Lower leg skin (tissue), 4 donors: ENCODE results near the gene TMEM9B. TPM values are rescaled to one million over a fixed set of nuclear protein-coding genes. Genes with fewer than 3 reads are reported as not detected.

Experiments
- DNase-seq, 2 donors: peaks; one replicate each; pipeline ENCODE4 v3.0.0-alpha.2; 2019; ENCODE audit warnings: low spot score in 2 of 2
- H3K4me3 ChIP-seq: fragments of 200-600 bp; sonication (generic); 2 replicates; pipeline ENCODE4 v1.5.1; 2017; ENCODE audit warnings: mild to moderate bottlenecking, low read depth; ENCODE audit not compliant: poor library complexity, severe bottlenecking
- POLR2A ChIP-seq, 2 donors: fragments of 450-650 bp; IDR thresholded peaks; one replicate each; pipeline ENCODE4 v1.6.1; 2016 to 2017; ENCODE audit warnings: antibody characterized with exemption in 2 of 2, mild to moderate bottlenecking in 1 of 2, moderate library complexity in 1 of 2
- WGBS, 2 donors: methylation state at CpG; one replicate each; pipeline ENCODE4 v1.1.5; 2018; 5-methylcytosine and 5-hydroxymethylcytosine counted together
- intact Hi-C: fragments of 100-400 bp; cut with DNase I; formaldehyde crosslinking; loops from one replicate; pipeline ENCODE4 v1.15.0; 2023; ENCODE audit warnings: low total_unique reads
- total RNA-seq, 4 donors: library from RNA; depleted of rRNA; stranded (reverse); fragments of >200 nt; gene quantifications; one replicate each; pipeline ENCODE4 v1.1.0, GENCODE V29; 2016
- TF ChIP-seq, protein P1 (sequence below), 3 donors: fragments of 450-650 bp; IDR thresholded peaks; one replicate each; pipeline ENCODE4 v1.5.1; 2016; ENCODE audit warnings: antibody characterized with exemption in 3 of 3, mild to moderate bottlenecking in 3 of 3, moderate library complexity in 2 of 3

TMEM9B gene
- total RNA-seq, 4 donors from 2014 or later: 40.4 to 54.7 (median 48.0) TPM

DNA sequence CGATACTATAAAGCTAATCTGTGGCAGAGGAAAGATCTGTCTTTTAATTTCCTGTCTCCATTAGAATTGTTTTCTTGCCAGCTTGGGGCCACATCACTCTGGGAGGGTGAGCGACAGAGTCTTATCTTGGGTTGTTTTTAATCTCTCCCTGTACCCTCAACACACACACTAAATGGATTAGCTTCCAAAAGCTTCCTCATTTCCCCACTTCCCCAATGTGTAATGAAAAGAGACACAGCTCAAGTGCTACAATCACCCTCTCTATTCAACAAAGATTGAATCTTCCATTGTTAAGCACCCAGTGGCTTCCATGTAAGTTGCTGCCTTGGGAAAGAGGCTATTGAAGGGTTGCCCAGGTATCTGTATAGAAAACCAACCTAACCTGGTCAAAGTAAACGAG is 15.4 kb downstream of the TMEM9B start:
- H3K4me3 ChIP-seq: no peak overlapping the region

DNA sequence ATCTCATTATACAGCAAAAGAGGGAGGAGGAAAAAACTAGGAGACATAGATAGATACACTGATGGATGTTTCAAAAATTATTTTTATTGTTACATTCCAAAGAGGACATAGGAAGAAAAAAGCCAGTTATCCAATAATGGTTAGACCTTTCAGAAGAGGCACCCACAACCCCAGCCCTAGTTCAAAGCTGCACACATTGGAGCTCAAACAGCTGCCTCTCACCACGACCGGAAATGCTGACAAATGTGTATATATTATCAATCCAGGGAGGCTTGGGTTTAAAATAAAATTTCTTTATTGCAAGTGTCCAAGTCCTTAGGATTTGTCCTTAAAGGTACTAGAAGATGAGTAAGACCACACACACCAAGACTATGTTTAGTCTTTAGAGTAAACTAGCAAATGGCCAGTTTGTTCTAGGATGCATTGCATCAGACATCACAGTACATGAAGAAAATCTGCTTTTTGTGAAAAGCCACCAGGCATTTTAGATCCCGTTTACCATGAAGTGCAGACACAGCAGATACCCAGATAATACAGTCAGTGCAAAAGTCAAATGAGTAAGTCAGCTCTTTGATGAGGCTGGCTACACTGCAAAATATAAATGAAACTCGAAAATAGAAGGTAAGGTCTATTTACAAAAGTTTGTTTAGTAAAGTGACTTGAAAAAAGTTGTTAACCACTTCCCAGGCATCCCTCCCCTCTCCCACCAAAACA is 16.9 kb downstream of the TMEM9B start:
- WGBS, 2 donors: 81 to 89% methylated on average over 4 of the region's 4 CpGs
- no peak overlapping the region for H3K4me3 ChIP-seq
- intact Hi-C loops: no loop called here
- TF ChIP-seq, protein P1, sequence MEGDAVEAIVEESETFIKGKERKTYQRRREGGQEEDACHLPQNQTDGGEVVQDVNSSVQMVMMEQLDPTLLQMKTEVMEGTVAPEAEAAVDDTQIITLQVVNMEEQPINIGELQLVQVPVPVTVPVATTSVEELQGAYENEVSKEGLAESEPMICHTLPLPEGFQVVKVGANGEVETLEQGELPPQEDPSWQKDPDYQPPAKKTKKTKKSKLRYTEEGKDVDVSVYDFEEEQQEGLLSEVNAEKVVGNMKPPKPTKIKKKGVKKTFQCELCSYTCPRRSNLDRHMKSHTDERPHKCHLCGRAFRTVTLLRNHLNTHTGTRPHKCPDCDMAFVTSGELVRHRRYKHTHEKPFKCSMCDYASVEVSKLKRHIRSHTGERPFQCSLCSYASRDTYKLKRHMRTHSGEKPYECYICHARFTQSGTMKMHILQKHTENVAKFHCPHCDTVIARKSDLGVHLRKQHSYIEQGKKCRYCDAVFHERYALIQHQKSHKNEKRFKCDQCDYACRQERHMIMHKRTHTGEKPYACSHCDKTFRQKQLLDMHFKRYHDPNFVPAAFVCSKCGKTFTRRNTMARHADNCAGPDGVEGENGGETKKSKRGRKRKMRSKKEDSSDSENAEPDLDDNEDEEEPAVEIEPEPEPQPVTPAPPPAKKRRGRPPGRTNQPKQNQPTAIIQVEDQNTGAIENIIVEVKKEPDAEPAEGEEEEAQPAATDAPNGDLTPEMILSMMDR (IDR thresholded peaks at IDR 0.05): no peak
- TF ChIP-seq POLR2A (IDR thresholded peaks at IDR 0.05): no peak
- DNase-seq: no peak

More for the DNA sequence above, 15.4 kb downstream of the TMEM9B start:
- no peak for DNase-seq
- 81 to 90% methylated on average over 3 of the region's 3 CpGs for WGBS, 2 donors
- TF ChIP-seq, protein P1 (IDR thresholded peaks at IDR 0.05): no peak
- TF ChIP-seq POLR2A (IDR thresholded peaks at IDR 0.05): no peak
- intact Hi-C loops: no loop called here

DNA sequence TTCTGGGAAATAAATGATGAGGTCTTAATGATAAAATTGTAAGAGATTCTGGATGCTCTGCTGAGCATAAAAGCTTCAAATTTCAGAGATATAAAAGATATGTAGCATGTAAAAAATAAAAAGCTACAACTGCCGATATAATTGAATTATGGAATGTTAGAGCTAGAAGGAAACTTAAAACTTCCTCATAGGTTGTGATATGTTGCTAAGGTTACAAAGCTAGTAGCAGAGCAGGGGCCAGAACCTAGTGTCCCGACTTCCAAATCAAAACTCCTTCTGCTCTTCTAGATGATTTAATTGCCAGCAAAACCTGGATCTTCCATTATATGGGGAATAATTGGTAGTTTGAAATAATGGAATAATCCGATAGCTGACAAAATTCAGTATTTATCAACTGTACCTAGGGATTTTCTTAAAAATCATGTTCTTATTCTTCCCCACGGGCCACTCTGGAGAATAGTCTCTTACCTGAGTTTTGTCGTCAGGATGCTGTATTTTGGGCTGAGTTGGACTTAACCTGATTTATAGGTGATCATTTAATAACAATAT is 21.6 kb downstream of the TMEM9B start, which contains the start of gene ASCL3:
ASCL3 (minus strand) TSS at position 499 of the 549 bp plus-strand sequence. CDS start 4,855 bp downstream, outside the sequence.
- no peak within 1 kb of the TSS for H3K4me3 ChIP-seq
- DNase-seq: no peak
- TF ChIP-seq, protein P1 (IDR thresholded peaks at IDR 0.05): no peak
- TF ChIP-seq POLR2A (IDR thresholded peaks at IDR 0.05): no peak
- 71 to 72% methylated on average over 5 of the region's 5 CpGs for WGBS, 2 donors
- intact Hi-C loops: no loop called here

DNA sequence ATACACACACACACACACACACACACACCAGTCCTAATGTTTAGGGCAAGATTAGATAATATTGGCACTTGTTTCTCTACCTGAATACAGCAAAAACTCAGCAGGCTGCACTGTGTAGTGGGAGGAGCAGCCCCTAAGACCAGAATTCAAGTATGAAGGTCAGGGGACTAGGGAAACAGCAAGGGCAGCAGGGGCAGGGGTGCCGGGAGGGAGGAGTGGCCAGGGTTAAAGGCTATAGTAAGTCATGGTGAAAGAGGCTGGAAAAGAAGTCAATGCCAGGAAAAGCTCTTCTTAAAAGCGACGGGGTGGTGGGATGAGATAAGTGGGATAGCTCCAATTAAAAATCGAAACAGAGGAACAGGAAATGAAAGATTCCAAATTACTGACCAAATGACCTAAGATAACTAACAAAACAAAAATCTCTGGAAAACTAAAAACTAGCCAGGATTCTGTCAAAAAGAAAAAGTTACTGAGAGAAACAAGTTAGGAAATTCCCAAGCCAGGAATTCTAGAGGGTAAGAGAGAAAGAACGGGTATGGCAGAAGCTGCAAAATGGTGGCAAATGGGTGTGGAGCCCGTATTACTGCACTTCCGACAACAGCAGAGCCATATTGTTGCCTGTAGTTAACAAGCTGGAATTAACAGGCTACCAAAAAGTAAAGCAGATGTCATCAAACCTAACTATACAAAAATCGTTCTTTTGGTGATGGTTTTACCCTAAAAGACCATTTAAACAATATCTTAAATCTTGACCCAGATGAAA is 22.7 kb downstream of the TMEM9B start:
- 70 to 72% methylated on average over 8 of the region's 8 CpGs for whole genome bisulfite sequencing, 2 donors
- no peak overlapping the region for H3K4me3 ChIP-seq
- DNase-seq: no peak
- intact Hi-C loops: no loop called here
- TF ChIP-seq, protein P1 (IDR thresholded peaks at IDR 0.05): no peak

DNA sequence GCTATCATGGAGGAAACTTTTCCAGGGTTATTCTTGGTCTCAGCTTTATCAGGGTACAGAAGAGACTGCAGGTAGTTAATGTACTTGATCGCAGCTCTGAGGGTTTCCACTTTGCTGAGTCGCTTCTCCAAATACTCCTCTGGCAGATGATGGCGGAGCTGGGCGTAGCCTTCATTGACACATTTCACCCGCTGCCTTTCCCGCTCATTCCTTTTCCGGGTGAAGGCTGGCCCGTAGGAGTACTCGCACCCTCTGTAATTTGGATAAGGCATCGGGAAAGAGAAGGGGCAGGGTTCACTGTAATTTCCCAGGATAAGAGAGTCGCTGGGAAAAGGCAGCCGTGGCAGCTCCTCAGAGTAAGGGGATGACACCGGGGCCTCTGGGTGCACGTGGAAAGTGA is 26.6 kb downstream of the TMEM9B start:
- no peak for DNase-seq

More for the DNA sequence above, 26.6 kb downstream of the TMEM9B start:
- 86 to 92% methylated on average over 14 of the region's 14 CpGs for WGBS, 2 donors
- no peak for TF ChIP-seq POLR2A (IDR thresholded peaks at IDR 0.05)
- TF ChIP-seq, protein P1 (IDR thresholded peaks at IDR 0.05): no peak
- H3K4me3 ChIP-seq: no peak overlapping the region
- intact Hi-C loops: no loop called here
